Measurements from ENCODE around the gene LOXL1. TPM values are rescaled to one million over a fixed set of nuclear protein-coding genes. Genes with fewer than 3 reads are reported as not detected.

Gene LOXL1
- total and polyA plus RNA-seq, 2 of the 13 experiments (the other 11 are each of a cell fraction or from before 2014, with no cell fraction given): 0.51 to 1.3 TPM

DNA sequence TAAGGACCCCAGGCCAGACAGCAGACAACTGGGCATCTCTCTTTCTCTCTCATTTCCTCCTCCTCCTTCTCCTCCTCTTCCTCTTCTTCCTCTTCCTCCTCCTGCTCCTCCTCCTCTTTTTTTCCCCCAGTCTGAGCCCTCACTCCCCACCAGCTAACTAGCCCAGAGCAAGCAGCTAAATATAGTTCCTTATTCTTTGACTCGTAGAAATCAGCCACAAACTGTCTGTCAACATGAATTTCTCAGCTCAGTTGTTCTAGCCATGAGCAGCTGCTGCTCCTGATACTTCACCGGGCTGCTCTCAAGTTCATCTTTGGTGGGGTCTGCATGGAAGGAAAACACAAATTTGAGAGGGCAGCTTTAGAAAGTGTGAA lies 19.2 kb upstream of the LOXL1 start:
- H3K36me3 ChIP-seq (replicated peaks in 1 of 2; ENCODE audit: control insufficient read depth in 1 of 2, insufficient read depth in 2 of 2, low read length in 2 of 2): no peaks in the 10 kb centered on the region
- ChIA-PET POLR2A (no interaction called here), CTCF (ENCODE audit: low intra/inter-chr PET ratio, low total read pairs) (interaction anchor here (1.0 kb wide), 1 partner anchor 33 kb away, joined by 4 read pairs; the partner anchor contains the start of gene TBC1D21)
- no peak overlapping the region for H3K27ac ChIP-seq (ENCODE audit: extremely low read length, insufficient read depth, low read length)
- no TSS peak for BruUV-seq (replicated peaks)
- no peak overlapping the region for H3K4me3 ChIP-seq (replicated peaks in 1 of 3; ENCODE audit: insufficient read depth in 1 of 3, low read depth in 2 of 3, low read length in 3 of 3)
- intact Hi-C loops (cut with micrococcal nuclease; ENCODE audit: unreplicated experiment): no loop called here
- H3K9ac ChIP-seq (ENCODE audit: insufficient read depth, low read depth, low read length): no peak overlapping the region
- DNase-seq (ENCODE audit: low spot score) (no peak), FAIRE-seq (no peak), ATAC-seq (no peak)
- TF ChIP-seq ZFP36L1 (CRISPR knock-in tag; IDR thresholded peaks at IDR 0.05) (no peak), MYPOP (CRISPR knock-in tag; IDR thresholded peaks at IDR 0.05) (no peak), NR0B2 (CRISPR knock-in tag; IDR thresholded peaks at IDR 0.05) (no peak), SIN3A (IDR thresholded peaks at IDR 0.05; ENCODE audit: borderline replicate concordance, low read depth, low read length) (no peak), ZBTB14 (CRISPR knock-in tag; IDR thresholded peaks at IDR 0.05) (no peak), ZNF503 (CRISPR knock-in tag; IDR thresholded peaks at IDR 0.05) (no peak), KDM1A (CRISPR knock-in tag; IDR thresholded peaks at IDR 0.05) (no peak), RFXAP (CRISPR knock-in tag; IDR thresholded peaks at IDR 0.05; ENCODE audit: borderline replicate concordance) (no peak), AGO1 (IDR thresholded peaks at IDR 0.05; ENCODE audit: low read depth, low read length, poor library complexity, severe bottlenecking) (no peak), ZFP36L2 (CRISPR knock-in tag; IDR thresholded peaks at IDR 0.05) (no peak), TOE1 (CRISPR knock-in tag; IDR thresholded peaks at IDR 0.05) (no peak), NFYC (CRISPR knock-in tag; IDR thresholded peaks at IDR 0.05) (no peak), ZNF564 (CRISPR knock-in tag; IDR thresholded peaks at IDR 0.05) (no peak), PRPF4 (IDR thresholded peaks at IDR 0.05; ENCODE audit: low read depth, low read length, poor library complexity, severe bottlenecking) (no peak), BCL3 (CRISPR knock-in tag; IDR thresholded peaks at IDR 0.05) (no peak), ZNF292 (CRISPR knock-in tag; IDR thresholded peaks at IDR 0.05; ENCODE audit: borderline replicate concordance, low read depth) (no peak), NFKB2 (CRISPR knock-in tag; IDR thresholded peaks at IDR 0.05; ENCODE audit: borderline replicate concordance) (no peak)
- TF ChIP-seq, protein P1, sequence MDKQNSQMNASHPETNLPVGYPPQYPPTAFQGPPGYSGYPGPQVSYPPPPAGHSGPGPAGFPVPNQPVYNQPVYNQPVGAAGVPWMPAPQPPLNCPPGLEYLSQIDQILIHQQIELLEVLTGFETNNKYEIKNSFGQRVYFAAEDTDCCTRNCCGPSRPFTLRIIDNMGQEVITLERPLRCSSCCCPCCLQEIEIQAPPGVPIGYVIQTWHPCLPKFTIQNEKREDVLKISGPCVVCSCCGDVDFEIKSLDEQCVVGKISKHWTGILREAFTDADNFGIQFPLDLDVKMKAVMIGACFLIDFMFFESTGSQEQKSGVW (CRISPR knock-in tag; IDR thresholded peaks at IDR 0.05; ENCODE audit: borderline replicate concordance): no peak
- WGBS (ENCODE audit: low lambda C conversion rate): 50% methylated on average over 2 of the region's 2 CpGs
- H4K20me1 ChIP-seq (ENCODE audit: insufficient read depth, low read length): no peaks in the 10 kb centered on the region
- no peaks in the 10 kb centered on the region for H3K9me3 ChIP-seq (ENCODE audit: low read length)
- H2AFZ ChIP-seq (ENCODE audit: low read length): no peak overlapping the region
- H3K79me2 ChIP-seq (ENCODE audit: insufficient read depth, low read length): no peaks in the 10 kb centered on the region
- no peak overlapping the region for H3K4me2 ChIP-seq (ENCODE audit: low read depth, low read length)
- in situ Hi-C loops (cut with HindIII; ENCODE audit: extremely low pct_ligation_motif_present, low pct_unique_long_range_greater_than_20kb): loop anchor here (5.0 kb wide), 1 partner anchor 35 kb away; the partner anchor contains the start of gene TBC1D21
- peaks cover 6% of the 10 kb centered on the region; the same call in 1 of the 2 replicates for H3K4me1 ChIP-seq (ENCODE audit: insufficient read depth, low read length)
- H3K27me3 ChIP-seq (ENCODE audit: control insufficient read depth in 1 of 2, insufficient read depth in 2 of 2, low read length in 2 of 2): peaks cover 0 to 3% of the 10 kb centered on the region in 2 experiments; a peak in 3 of 5 replicates
